Astrocyte of the spinal cord (primary cell): Measurements from ENCODE around the gene SP8.
"Not testable (repeated sequence)": the region's sequence is repeated elsewhere in the genome, so short reads cannot be mapped to it uniquely, and the experiment has no call there.

Experiments used
- DNase-seq: peaks from one replicate; pipeline ENCODE4 v3.0.0; 2011; ENCODE audit warnings: low read depth, low spot score
- H3K4me3 ChIP-seq: 2 replicates; pipeline ENCODE4 v1.5.1; 2011; ENCODE audit warnings: low read depth, mild to moderate bottlenecking, low read length, moderate library complexity
- in situ Hi-C: cut with HindIII; loops from 2 replicates; pipeline ENCODE4 v1.10.0; 2017; ENCODE audit warnings: low sequenced_read_pairs
- TF ChIP-seq, protein P1 (sequence below): IDR thresholded peaks from 2 replicates; pipeline ENCODE4 v1.5.1; 2012; ENCODE audit warnings: low read depth, mild to moderate bottlenecking, low read length, inconsistent platforms

Gene SP8

DNA sequence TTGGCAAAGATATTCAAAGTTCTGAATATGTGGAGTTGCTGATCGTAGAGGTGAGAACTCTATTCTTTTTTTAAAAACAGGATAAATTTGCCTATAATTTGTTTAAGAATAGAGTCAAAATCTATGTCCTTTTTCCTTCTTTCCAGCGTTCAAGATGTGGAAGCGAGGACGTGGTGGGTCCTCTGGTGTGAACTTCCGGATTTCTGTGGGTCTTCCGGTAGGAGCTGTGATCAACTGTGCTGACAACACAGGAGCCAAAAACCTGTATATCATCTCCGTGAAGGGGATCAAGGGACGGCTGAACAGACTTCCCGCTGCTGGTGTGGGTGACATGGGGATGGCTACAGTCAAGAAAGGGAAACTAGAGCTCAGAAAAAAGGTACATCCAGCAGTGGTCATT is 40.5 kb upstream of the SP8 start:
- in situ Hi-C loops, result no loop called here
- TF ChIP-seq, protein P1, sequence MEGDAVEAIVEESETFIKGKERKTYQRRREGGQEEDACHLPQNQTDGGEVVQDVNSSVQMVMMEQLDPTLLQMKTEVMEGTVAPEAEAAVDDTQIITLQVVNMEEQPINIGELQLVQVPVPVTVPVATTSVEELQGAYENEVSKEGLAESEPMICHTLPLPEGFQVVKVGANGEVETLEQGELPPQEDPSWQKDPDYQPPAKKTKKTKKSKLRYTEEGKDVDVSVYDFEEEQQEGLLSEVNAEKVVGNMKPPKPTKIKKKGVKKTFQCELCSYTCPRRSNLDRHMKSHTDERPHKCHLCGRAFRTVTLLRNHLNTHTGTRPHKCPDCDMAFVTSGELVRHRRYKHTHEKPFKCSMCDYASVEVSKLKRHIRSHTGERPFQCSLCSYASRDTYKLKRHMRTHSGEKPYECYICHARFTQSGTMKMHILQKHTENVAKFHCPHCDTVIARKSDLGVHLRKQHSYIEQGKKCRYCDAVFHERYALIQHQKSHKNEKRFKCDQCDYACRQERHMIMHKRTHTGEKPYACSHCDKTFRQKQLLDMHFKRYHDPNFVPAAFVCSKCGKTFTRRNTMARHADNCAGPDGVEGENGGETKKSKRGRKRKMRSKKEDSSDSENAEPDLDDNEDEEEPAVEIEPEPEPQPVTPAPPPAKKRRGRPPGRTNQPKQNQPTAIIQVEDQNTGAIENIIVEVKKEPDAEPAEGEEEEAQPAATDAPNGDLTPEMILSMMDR, result no peak
- DNase-seq, result no peak
- H3K4me3 ChIP-seq, result no peak overlapping the region

DNA sequence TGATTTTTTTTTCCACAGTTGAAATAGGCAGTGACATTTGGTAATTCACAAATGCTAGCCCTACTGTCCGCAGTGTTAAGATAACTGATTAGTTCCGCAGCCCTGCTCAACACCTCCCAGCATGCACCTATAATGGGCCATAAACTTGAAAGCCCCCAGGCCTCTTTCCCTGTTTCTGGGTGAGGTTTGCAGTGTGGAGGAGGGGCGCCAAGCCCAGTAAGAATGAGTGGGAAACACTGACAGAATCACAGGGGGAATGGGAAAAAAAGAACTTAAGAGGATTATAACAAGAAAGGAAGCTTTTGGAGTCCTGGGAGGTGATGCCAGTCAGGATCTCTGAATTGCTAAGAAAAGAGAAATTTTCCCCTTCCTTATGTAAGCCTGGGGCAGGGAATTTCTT is 39.6 kb upstream of the SP8 start:
- in situ Hi-C loops, result no loop called here
- no peak for DNase-seq
- H3K4me3 ChIP-seq, result no peak overlapping the region
- TF ChIP-seq, protein P1, result no peak

DNA sequence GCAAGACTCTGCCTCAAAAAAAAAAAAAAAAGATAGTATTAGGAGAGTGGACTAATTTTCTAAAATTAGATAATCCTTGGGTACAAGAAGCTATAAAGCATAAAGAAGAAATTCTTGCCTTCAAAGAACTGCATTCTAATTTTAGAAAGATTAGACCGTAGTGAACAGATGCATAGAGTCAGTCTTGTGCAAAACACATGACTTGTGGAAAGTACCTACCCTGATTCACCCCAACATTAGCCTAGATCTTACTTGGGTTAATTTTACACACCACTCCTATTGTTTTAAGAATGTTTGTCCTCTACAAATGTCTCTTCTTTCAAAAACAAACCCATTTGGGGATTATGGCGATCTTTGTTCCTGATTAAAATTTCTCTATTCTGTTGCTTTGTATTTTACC is 38.9 kb upstream of the SP8 start:
- TF ChIP-seq, protein P1, result no peak
- H3K4me3 ChIP-seq, result no peak overlapping the region
- DNase-seq, result no peak
- in situ Hi-C loops, result no loop called here

DNA sequence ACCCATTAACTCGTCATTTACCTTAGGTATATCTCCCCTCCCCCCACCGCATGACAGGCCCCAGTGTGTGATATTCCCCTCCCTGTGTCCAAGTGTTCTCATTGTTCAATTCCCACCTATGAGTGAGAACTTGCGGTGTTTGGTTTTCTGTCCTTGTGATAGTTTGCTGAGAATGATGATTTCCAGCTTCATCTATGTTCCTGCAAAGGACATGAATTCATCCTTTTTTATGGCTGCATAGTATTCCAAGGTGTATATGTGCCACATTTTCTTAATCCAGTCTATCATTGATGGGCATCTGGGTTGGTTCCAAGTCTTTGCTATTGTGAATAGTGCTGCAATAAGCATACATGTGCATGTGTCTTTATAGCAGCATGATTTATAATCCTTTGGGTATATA is 34.7 kb upstream of the SP8 start:
- H3K4me3 ChIP-seq, DNase-seq, in situ Hi-C loops: not testable (repeated sequence)

DNA sequence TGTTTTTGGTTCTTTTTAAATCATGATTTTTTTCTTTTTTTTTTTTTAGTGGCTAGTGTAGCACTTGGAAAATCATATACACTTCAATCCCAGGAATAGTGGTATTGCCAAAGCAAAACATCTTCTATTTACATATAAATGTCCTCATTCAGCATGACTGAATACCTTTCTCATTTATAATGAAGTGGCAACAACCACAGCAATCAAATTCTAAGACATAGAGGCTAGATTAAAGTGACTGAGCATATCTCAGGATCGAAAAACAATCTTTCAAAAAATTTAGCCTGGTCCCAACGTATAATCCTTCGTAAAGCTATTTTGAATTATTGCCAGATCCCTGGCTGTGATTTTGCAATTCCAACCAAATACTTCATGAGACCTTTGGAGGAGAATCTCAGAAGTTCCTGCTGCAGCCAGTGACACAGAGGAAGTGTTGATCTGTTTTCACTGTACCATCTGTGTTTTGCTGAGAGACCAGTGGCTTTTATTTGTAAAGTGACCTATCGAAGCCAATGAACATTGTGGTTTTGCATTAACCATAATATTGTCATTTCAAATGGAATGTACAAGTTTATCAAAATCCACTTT is 29.8 kb upstream of the SP8 start:
- TF ChIP-seq, protein P1, result no peak
- no peak for DNase-seq
- H3K4me3 ChIP-seq, result no peak overlapping the region
- in situ Hi-C loops, result no loop called here

DNA sequence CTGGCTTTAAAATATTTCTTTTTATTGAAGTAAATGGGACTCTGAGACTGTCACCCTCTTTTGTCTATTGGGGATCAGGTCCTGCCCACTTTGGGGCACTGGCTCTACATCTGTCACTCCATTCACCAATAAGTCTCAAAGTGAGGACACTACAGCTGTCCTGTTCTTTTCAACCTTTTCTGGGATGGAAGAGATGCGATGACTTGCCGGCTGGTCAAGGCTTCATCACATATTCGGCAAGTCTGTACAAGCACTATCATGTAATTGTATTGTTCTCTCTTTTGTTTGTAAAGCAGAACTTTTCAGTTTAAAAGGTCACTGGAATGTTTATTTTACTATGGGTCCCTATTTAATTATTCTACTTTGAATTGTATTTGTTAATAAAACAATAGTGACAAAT is 17.7 kb upstream of the SP8 start:
- TF ChIP-seq, protein P1, result no peak
- DNase-seq, result no peak
- in situ Hi-C loops, result no loop called here
- H3K4me3 ChIP-seq, result no peak overlapping the region

DNA sequence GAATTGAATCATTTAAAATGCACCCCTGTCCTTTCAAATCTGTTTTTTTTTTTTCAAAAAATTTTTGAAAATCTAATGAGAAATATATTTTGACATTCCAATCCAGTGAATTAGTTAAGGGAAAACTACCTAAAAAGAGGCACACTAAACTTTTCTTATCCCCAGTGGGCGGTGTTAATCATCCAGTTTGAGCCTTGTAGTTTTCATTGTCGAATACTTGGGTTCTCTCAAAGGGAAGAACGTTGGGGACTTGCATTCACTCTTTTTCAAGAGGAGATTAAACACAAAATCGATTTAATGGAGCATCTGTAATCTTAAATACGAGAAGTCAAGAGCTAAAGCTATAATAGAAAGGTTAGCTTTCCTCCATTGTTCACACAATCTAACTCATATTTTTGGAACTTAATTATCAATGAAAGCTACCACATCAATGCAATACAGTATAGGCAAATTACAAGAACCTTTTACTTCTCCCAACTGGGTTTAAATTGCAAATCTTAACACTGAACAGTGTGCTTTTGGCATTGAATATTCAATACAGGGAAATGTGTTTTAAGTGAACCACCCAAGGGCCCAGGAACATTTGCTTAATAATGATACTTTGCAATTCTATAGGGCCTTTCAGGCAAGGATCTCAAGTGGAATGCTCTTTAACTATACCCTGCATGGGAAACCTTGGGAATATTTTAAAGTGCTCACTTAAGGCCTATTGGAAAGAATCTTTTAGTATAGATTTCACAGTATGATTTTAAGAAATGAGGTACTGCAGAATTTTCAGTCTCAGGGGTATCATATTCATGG is 13.1 kb upstream of the SP8 start:
- in situ Hi-C loops, result no loop called here
- no peak for DNase-seq
- TF ChIP-seq, protein P1, result no peak
- no peak overlapping the region for H3K4me3 ChIP-seq
